Caco-2 (cell line): Measurements from ENCODE around the gene LUC7L3. TPM values are rescaled to one million over a fixed set of nuclear protein-coding genes. Genes with fewer than 3 reads are reported as not detected.

Experiments used
- BruUV-seq: library from RNA; stranded (reverse); fragments of 400-500 nt; replicated peaks from 2 replicates; lab custom pipeline; 2021; lab: Mats Ljungman, UMichigan
- CTCF ChIA-PET: fragments of 300-600 bp; sonication (Branson Sonifier 250); formaldehyde crosslinking; loops from one replicate; lab custom pipeline; 2022; ENCODE audit warnings: antibody characterized with exemption; lab: Charles Lee
- POLR2A ChIA-PET: fragments of 300-600 bp; sonication (Branson Sonifier 250); formaldehyde crosslinking; loops from one replicate; lab custom pipeline; 2022; ENCODE audit warnings: antibody characterized with exemption; lab: Charles Lee
- DNase-seq, 2 experiments: peaks; one replicate each; pipeline versions ENCODE4 v3.0.0 to v3.0.0-alpha.2; 2020 to 2022
- H3K27me3 ChIP-seq: replicated peaks from 2 replicates; pipeline ENCODE4 v1.6.0; 2011; ENCODE audit warnings: low read length; ENCODE audit not compliant: control insufficient read depth, insufficient read depth
- H3K36me3 ChIP-seq: 2 replicates; pipeline ENCODE4 v1.5.1; 2011; ENCODE audit warnings: low read length; ENCODE audit not compliant: control insufficient read depth, insufficient read depth
- H3K4me1 ChIP-seq: fragments of 250-450 bp; sonication (Bioruptor Pico); 2 replicates; pipeline ENCODE4 v1.5.1; 2020; ENCODE audit warnings: mild to moderate bottlenecking
- H3K4me3 ChIP-seq: 2 replicates; pipeline ENCODE4 v1.5.1; 2011; ENCODE audit warnings: low read depth, mild to moderate bottlenecking, control low read depth, low read length
- H3K9me3 ChIP-seq: fragments of 250-450 bp; sonication (Bioruptor Pico); 2 replicates; pipeline ENCODE4 v1.5.1; 2020; ENCODE audit warnings: mild to moderate bottlenecking, moderate library complexity
- H3K27ac Mint-ChIP-seq: one replicate; pipeline ENCODE4 v1.8.0; 2022; ENCODE audit warnings: mixed read lengths; ENCODE audit not compliant: unreplicated experiment
- H3K27me3 Mint-ChIP-seq: one replicate; pipeline ENCODE4 v1.8.0; 2022; ENCODE audit warnings: mixed read lengths; ENCODE audit not compliant: insufficient read depth, unreplicated experiment
- H3K36me3 Mint-ChIP-seq: one replicate; pipeline ENCODE4 v1.8.0; 2022; ENCODE audit warnings: mild to moderate bottlenecking, mixed read lengths; ENCODE audit not compliant: insufficient read depth, unreplicated experiment
- H3K4me1 Mint-ChIP-seq: one replicate; pipeline ENCODE4 v1.8.0; 2022; ENCODE audit warnings: low read depth, mixed read lengths; ENCODE audit not compliant: unreplicated experiment
- H3K4me3 Mint-ChIP-seq: one replicate; pipeline ENCODE4 v1.8.0; 2022; ENCODE audit warnings: mild to moderate bottlenecking, moderate library complexity, mixed read lengths; ENCODE audit not compliant: unreplicated experiment
- H3K9me3 Mint-ChIP-seq: one replicate; pipeline ENCODE4 v1.8.0; 2022; ENCODE audit warnings: mixed read lengths; ENCODE audit not compliant: unreplicated experiment
- intact Hi-C: fragments of 100-400 bp; cut with micrococcal nuclease; formaldehyde crosslinking; loops from one replicate; pipeline ENCODE4 v1.10.0; 2022; ENCODE audit not compliant: unreplicated experiment
- total RNA-seq: library from RNA; stranded (reverse); gene quantifications from 2 replicates; pipeline ENCODE4 v1.2.3, GENCODE V29; 2022
- TF ChIP-seq, protein P1 (sequence below), 2 experiments: fragments of 200-600 bp in 1 of 2; IDR thresholded peaks; 1 replicate in 1 of 2; 2 replicates in 1 of 2; pipeline versions ENCODE4 v1.5.1 to v1.8.0; 2011 to 2022; ENCODE audit warnings: antibody characterized with exemption in 1 of 2, control low read depth in 1 of 2, inconsistent platforms in 1 of 2, low read depth in 1 of 2, low read length in 1 of 2, mild to moderate bottlenecking in 1 of 2, moderate library complexity in 1 of 2; ENCODE audit not compliant: insufficient read depth in 1 of 2, severe bottlenecking in 1 of 2, unreplicated experiment in 1 of 2

LUC7L3 gene
- total RNA-seq, 1 experiment from 2014 or later: 287 TPM

DNA sequence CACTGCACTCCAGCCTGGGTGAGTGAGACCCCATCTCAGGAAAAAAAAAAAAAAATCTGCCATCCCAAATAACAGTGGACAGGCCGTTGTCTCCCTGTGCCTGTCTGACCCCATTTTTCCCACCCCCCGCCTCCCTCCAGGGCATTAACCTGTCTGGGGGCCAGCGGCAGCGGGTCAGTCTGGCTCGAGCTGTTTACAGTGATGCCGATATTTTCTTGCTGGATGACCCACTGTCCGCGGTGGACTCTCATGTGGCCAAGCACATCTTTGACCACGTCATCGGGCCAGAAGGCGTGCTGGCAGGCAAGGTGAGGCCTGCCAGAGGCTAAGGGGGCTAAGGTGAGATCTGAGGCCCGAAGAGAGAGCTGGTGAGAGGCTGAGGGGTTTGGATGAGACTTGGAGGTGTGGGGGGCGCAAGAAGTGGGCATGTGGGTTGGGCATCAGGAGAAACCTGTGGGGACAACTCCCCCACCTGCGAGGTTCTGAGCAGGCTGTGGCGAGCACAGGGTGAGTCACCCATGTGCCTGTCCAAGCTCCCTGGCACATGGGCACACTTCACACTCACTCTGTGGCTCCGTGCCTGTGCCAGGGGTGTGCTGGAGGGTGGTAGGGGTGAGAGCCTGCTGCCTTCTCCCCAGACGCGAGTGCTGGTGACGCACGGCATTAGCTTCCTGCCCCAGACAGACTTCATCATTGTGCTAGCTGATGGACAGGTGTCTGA lies 46.4 kb upstream of the LUC7L3 start:
- peak overlapping the region; percentile 66 for H3K27ac Mint-ChIP-seq
- Histone ChIP-seq H3K4me1 (peaks cover 24% of the 10 kb centered on the region), H3K36me3 (peaks cover 2% of the 10 kb centered on the region), H3K9me3 (no peaks in the 10 kb centered on the region), H3K4me3 (no peak overlapping the region), H3K27me3 (no peaks in the 10 kb centered on the region)
- H3K4me3 Mint-ChIP-seq: no peak overlapping the region
- intact Hi-C loops: no loop called here
- peaks cover 23% of the 10 kb centered on the region for H3K4me1 Mint-ChIP-seq
- no TSS peak for BruUV-seq
- POLR2A ChIA-PET: no interaction called here
- no peaks in the 10 kb centered on the region for H3K9me3 Mint-ChIP-seq
- TF ChIP-seq, protein P1, sequence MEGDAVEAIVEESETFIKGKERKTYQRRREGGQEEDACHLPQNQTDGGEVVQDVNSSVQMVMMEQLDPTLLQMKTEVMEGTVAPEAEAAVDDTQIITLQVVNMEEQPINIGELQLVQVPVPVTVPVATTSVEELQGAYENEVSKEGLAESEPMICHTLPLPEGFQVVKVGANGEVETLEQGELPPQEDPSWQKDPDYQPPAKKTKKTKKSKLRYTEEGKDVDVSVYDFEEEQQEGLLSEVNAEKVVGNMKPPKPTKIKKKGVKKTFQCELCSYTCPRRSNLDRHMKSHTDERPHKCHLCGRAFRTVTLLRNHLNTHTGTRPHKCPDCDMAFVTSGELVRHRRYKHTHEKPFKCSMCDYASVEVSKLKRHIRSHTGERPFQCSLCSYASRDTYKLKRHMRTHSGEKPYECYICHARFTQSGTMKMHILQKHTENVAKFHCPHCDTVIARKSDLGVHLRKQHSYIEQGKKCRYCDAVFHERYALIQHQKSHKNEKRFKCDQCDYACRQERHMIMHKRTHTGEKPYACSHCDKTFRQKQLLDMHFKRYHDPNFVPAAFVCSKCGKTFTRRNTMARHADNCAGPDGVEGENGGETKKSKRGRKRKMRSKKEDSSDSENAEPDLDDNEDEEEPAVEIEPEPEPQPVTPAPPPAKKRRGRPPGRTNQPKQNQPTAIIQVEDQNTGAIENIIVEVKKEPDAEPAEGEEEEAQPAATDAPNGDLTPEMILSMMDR (IDR thresholded peaks at IDR 0.05; ENCODE audit: insufficient read depth in 1 of 2, low read depth in 1 of 2, low read length in 1 of 2, severe bottlenecking in 1 of 2, unreplicated experiment in 1 of 2): no peak
- CTCF ChIA-PET: interaction anchor here (1.1 to 2.3 kb wide), 3 partner anchors 8 to 122 kb away, joined by 4 to 15 read pairs (median 6); no protein-coding TSS in a partner anchor
- H3K27me3 Mint-ChIP-seq: no peaks in the 10 kb centered on the region
- H3K36me3 Mint-ChIP-seq: peaks cover 13% of the 10 kb centered on the region
- DNase-seq: peak in 1 of 2 experiments; percentile 47

DNA sequence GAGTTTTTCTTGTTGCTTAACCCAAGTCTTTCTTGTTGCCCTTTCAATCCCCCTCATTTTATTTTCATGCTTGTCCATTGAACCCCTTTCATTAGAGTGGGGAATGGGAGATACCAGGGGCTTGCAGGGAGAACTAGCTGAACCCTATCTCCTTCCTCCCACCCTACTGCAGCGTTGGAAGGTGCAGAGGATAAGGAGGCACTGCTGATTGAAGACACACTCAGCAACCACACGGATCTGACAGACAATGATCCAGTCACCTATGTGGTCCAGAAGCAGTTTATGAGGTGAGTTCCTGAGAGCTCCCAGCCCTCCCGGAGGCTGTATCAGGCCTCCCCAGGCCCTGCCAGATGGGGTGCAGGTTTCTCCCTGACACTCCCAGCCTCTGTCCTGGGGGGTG lies 44.2 kb upstream of the LUC7L3 start:
- no peak overlapping the region for H3K27ac Mint-ChIP-seq
- DNase-seq: no peak
- H3K4me3 Mint-ChIP-seq: no peak overlapping the region
- H3K36me3 Mint-ChIP-seq: peaks cover 6% of the 10 kb centered on the region
- Histone ChIP-seq H3K4me3 (no peak overlapping the region), H3K4me1 (peaks cover 37% of the 10 kb centered on the region), H3K36me3 (peaks cover 2% of the 10 kb centered on the region), H3K9me3 (no peaks in the 10 kb centered on the region), H3K27me3 (no peaks in the 10 kb centered on the region)
- ChIA-PET CTCF (no interaction called here), POLR2A (interaction anchor here (1.1 kb wide), 1 partner anchor 9 kb away, joined by 3 read pairs; no protein-coding TSS in a partner anchor)
- peaks cover 28% of the 10 kb centered on the region for H3K4me1 Mint-ChIP-seq
- BruUV-seq: no TSS peak
- H3K27me3 Mint-ChIP-seq: no peaks in the 10 kb centered on the region
- H3K9me3 Mint-ChIP-seq: no peaks in the 10 kb centered on the region
- intact Hi-C loops: no loop called here
- TF ChIP-seq, protein P1 (IDR thresholded peaks at IDR 0.05; ENCODE audit: insufficient read depth in 1 of 2, low read depth in 1 of 2, low read length in 1 of 2, severe bottlenecking in 1 of 2, unreplicated experiment in 1 of 2): no peak

- no peak overlapping the region for H3K4me3 ChIP-seq
- no peak overlapping the region for H3K4me3 Mint-ChIP-seq
- peaks cover 3% of the 10 kb centered on the region for H3K36me3 Mint-ChIP-seq
- no peak overlapping the region for H3K27ac Mint-ChIP-seq
- H3K4me1 Mint-ChIP-seq: peaks cover 28% of the 10 kb centered on the region
- H3K27me3 Mint-ChIP-seq: no peaks in the 10 kb centered on the region
- no peaks in the 10 kb centered on the region for H3K27me3 ChIP-seq
- TF ChIP-seq, protein P1 (IDR thresholded peaks at IDR 0.05; ENCODE audit: insufficient read depth in 1 of 2, low read depth in 1 of 2, low read length in 1 of 2, severe bottlenecking in 1 of 2, unreplicated experiment in 1 of 2): no peak
- H3K9me3 ChIP-seq: no peaks in the 10 kb centered on the region
- ChIA-PET POLR2A (interaction anchor here (1.1 kb wide), 1 partner anchor 9 kb away, joined by 3 read pairs; no protein-coding TSS in a partner anchor), CTCF (interaction anchor here (0.7 kb wide), 1 partner anchor 48 kb away, joined by 3 read pairs; no protein-coding TSS in a partner anchor)
- intact Hi-C loops: no loop called here
- peaks cover 35% of the 10 kb centered on the region for H3K4me1 ChIP-seq
- peaks cover 2% of the 10 kb centered on the region for H3K36me3 ChIP-seq
- no peaks in the 10 kb centered on the region for H3K9me3 Mint-ChIP-seq
- no peak for DNase-seq
- BruUV-seq: no TSS peak
Measured at GRCh38 chr17:50675627-50676026, 43.8 kb upstream of the LUC7L3 start.
